GM20000 (cell line): ENCODE results near the gene ACBD4.

Experiments used
- DNase-seq: peaks from one replicate; pipeline ENCODE4 v3.0.0; 2012; ENCODE audit warnings: low spot score
- CTCF ChIP-seq: IDR thresholded peaks from 2 replicates; pipeline ENCODE4 v1.5.1; 2012; ENCODE audit warnings: mild to moderate bottlenecking, control low read depth; ENCODE audit errors: extremely low read depth, missing control alignments

Gene ACBD4

GRCh38 chr17:45146890-45147580, 11.5 kb downstream of the ACBD4 start:
- peak; percentile 77 for DNase-seq
- TF ChIP-seq CTCF, result no peak

DNA sequence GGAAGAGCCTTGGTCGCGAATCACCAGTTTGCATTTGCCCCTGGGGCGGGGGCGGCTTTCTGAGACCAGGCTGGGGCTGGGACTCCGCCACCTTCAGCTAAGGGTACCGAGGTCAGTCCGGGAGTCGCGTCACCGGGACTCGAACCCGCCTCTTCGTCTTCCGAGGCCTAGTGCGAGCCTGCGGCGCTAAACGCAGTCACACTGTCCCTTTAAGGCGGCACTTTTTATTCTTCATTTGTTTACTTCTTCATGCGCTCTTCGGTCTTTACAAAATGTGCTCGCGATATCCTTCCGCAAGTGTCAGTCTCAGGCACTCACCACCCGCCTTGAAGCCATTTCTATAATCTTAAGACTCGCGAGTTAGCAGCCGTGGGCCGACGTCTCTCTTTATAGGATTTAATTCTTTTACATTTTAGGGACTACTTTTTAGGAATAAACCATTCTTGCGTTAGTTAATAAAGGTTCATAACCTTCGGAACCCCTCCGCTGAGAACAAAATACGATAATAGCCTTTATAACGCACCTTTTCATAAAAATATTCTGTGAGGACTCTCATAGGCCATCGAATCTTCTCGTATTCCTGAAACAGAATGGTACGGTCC, 12.2 kb downstream of the ACBD4 start:
- no peak for TF ChIP-seq CTCF

DNA sequence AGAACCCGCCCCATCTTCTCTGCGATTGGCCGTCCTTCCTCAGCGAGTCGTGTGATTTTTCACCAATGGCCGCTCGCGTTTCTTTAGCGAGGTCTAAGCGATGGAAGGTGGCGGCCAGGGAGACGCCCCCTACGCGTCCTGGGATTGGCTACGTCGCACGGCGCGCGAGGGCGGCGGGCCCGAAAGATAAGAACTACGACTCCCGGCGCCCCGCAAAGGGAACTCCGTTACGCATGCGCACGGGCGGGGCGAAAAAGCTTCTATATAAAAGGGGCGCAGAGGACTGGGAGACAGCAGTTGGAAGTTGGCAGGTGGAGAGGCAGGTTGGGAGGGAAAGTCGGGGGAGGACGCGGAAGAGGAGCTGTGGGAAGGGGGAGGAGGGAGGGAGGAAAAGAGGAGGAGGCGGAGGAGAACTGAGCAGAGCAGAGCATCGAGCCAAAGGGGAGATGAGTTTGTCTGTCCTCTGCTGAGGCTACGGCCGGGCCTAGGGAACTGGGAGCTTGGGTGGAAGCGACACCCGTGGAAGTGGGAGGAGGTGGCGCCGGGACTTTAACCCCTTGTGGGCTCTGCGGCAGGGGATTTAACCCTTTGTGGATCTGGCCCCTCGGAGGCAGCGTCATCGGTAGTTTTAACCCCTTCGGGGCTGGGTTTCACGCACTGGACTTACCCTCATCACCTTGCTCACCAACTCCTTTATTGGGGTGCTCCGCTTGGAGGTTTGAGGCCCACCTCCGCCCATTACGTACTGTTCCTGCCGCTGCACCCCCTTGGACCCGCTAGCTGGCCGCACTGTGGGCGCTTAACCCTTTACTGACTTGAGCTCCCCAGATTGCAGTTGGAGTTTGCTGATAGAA, 12.9 kb downstream of the ACBD4 start, which contains the start of gene HEXIM1:
HEXIM1 (plus strand) TSS at position 293 of the 854 bp plus-strand sequence. CDS start 716 bp downstream, outside the sequence.
- TF ChIP-seq CTCF, result no peak
- peak; percentile 95 for DNase-seq

More for the DNA sequence above, 12.2 kb downstream of the ACBD4 start:
- DNase-seq, result peak; percentile 79

DNA sequence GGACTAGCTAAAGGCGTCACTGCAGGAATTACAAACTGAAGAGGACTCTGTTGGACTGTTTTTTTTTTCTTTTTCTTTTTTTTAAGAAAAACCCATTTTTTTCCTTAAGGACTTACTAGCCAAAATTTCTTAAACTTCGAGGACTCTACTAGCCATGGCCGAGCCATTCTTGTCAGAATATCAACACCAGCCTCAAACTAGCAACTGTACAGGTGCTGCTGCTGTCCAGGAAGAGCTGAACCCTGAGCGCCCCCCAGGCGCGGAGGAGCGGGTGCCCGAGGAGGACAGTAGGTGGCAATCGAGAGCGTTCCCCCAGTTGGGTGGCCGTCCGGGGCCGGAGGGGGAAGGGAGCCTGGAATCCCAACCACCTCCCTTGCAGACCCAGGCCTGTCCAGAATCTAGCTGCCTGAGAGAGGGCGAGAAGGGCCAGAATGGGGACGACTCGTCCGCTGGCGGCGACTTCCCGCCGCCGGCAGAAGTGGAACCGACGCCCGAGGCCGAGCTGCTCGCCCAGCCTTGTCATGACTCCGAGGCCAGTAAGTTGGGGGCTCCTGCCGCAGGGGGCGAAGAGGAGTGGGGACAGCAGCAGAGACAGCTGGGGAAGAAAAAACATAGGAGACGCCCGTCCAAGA, 13.7 kb downstream of the ACBD4 start:
- peak; percentile 79 for DNase-seq

DNA sequence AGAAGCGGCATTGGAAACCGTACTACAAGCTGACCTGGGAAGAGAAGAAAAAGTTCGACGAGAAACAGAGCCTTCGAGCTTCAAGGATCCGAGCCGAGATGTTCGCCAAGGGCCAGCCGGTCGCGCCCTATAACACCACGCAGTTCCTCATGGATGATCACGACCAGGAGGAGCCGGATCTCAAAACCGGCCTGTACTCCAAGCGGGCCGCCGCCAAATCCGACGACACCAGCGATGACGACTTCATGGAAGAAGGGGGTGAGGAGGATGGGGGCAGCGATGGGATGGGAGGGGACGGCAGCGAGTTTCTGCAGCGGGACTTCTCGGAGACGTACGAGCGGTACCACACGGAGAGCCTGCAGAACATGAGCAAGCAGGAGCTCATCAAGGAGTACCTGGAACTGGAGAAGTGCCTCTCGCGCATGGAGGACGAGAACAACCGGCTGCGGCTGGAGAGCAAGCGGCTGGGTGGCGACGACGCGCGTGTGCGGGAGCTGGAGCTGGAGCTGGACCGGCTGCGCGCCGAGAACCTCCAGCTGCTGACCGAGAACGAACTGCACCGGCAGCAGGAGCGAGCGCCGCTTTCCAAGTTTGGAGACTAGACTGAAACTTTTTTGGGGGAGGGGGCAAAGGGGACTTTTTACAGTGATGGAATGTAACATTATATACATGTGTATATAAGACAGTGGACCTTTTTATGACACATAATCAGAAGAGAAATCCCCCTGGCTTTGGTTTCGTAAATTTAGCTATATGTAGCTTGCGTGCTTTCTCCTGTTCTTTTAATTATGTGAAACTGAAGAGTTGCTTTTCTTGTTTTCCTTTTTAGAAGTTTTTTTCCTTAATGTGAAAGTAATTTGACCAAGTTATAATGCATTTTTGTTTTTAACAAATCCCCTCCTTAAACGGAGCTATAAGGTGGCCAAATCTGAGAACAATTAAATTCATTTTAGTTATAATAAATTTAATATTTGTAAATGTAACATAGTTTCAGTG, 14.5 kb downstream of the ACBD4 start:
- DNase-seq, result no peak
- no peak for TF ChIP-seq CTCF

More for the DNA sequence above, 13.7 kb downstream of the ACBD4 start:
- TF ChIP-seq CTCF, result peak; percentile 94
